Mesendoderm (in vitro differentiated cells): ENCODE results near the gene FTCDNL1.

Source experiments
- DNase-seq: peaks from one replicate; pipeline ENCODE4 v3.0.0; 2013
- H2AK5ac ChIP-seq: 2 replicates; pipeline ENCODE4 v1.6.1; 2013; ENCODE audit warnings: low read length, inconsistent platforms
- H2BK120ac ChIP-seq: 2 replicates; pipeline ENCODE4 v1.6.1; 2013; ENCODE audit warnings: low read depth, mild to moderate bottlenecking, low read length, moderate library complexity, mixed read lengths
- H2BK15ac ChIP-seq: replicated peaks from 2 replicates; pipeline ENCODE4 v1.6.1; 2013; ENCODE audit warnings: low read depth, mild to moderate bottlenecking, moderate library complexity
- H2BK5ac ChIP-seq: 2 replicates; pipeline ENCODE4 v1.6.1; 2013; ENCODE audit warnings: low read length, inconsistent platforms
- H3K18ac ChIP-seq: 2 replicates; pipeline ENCODE4 v1.6.1; 2013; ENCODE audit warnings: mild to moderate bottlenecking, low read length, mixed read lengths
- H3K23ac ChIP-seq: one replicate; pipeline ENCODE4 v1.6.1; 2013; ENCODE audit warnings: low read length
- H3K27ac ChIP-seq: 2 replicates; pipeline ENCODE4 v1.5.1; 2013; ENCODE audit warnings: low read depth, mild to moderate bottlenecking, inconsistent platforms, low read length, moderate library complexity
- H3K27me3 ChIP-seq: 2 replicates; pipeline ENCODE4 v1.6.1; 2013; ENCODE audit warnings: low read length, control low read depth, mild to moderate bottlenecking, inconsistent platforms; ENCODE audit not compliant: insufficient read depth, poor library complexity
- H3K36me3 ChIP-seq: 2 replicates; pipeline ENCODE4 v1.6.1; 2013; ENCODE audit warnings: low read length, inconsistent platforms; ENCODE audit not compliant: control insufficient read depth, insufficient read depth
- H3K4ac ChIP-seq: one replicate; pipeline ENCODE4 v1.6.1; 2013; ENCODE audit warnings: low read depth, mild to moderate bottlenecking, low read length, moderate library complexity
- H3K4me1 ChIP-seq: 2 replicates; pipeline ENCODE4 v1.6.1; 2013; ENCODE audit warnings: low read depth, low read length, inconsistent platforms; ENCODE audit not compliant: control insufficient read depth
- H3K4me2 ChIP-seq: 2 replicates; pipeline ENCODE4 v1.6.1; 2013; ENCODE audit warnings: low read length
- H3K4me3 ChIP-seq: 2 replicates; pipeline ENCODE4 v1.5.1; 2013; ENCODE audit warnings: mild to moderate bottlenecking, low read length
- H3K56ac ChIP-seq: one replicate; pipeline ENCODE4 v1.6.1; 2013; ENCODE audit warnings: low read length
- H3K79me1 ChIP-seq: 2 replicates; pipeline ENCODE4 v1.6.1; 2013; ENCODE audit warnings: low read length, inconsistent platforms
- H3K79me2 ChIP-seq: 2 replicates; pipeline ENCODE4 v1.6.1; 2013; ENCODE audit warnings: mild to moderate bottlenecking, low read length; ENCODE audit not compliant: control insufficient read depth, insufficient read depth
- H3K9ac ChIP-seq: 2 replicates; pipeline ENCODE4 v1.6.1; 2013; ENCODE audit warnings: low read length, inconsistent platforms
- H4K5ac ChIP-seq: one replicate; pipeline ENCODE4 v1.6.1; 2013; ENCODE audit warnings: low read length
- H4K8ac ChIP-seq: one replicate; pipeline ENCODE4 v1.6.1; 2013; ENCODE audit warnings: low read depth, mild to moderate bottlenecking, control low read depth, low read length, moderate library complexity
- WGBS: extraction: QIAGEN DNeasy Blood & Tissue Kit; methylation state at CpG from one replicate; pipeline ENCODE4 v1.1.7; 2013; ENCODE audit warnings: low lambda C conversion rate, missing lambda C conversion rate; ENCODE audit not compliant: insufficient coverage; ENCODE audit errors: extremely low coverage; 5-methylcytosine and 5-hydroxymethylcytosine counted together

The FTCDNL1 gene

DNA sequence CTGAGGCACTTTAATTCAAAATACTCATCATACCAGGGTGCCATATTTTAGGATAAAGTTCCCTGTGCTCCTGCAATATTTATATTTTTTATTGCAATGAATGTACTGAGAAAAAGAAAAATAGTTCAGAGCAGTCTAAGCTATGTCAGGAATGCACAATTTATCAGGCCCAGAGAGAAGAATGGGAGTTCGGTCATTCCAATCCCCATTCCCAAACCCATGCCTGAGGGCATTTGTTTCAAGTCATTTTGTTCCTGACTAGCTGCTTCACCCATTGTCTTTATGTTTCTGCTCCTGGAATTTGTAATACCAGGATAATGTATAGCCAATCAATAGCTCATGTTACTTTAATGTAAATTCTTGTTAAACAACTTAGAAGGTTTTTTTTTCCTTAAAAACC, 24.4 kb upstream of the FTCDNL1 start:
- Histone ChIP-seq H3K4me1 (no peaks in the 10 kb centered on the region), H4K8ac (no peak overlapping the region), H3K56ac (no peak overlapping the region), H2AK5ac (no peak overlapping the region), H3K9ac (no peak overlapping the region), H3K27ac (no peak overlapping the region), H2BK120ac (no peak overlapping the region), H3K18ac (no peak overlapping the region), H3K4ac (no peak overlapping the region), H3K36me3 (no peaks in the 10 kb centered on the region), H2BK15ac (no peak overlapping the region), H2BK5ac (no peak overlapping the region), H3K79me2 (no peaks in the 10 kb centered on the region), H3K4me2 (no peak overlapping the region), H3K23ac (no peak overlapping the region), H3K4me3 (no peak overlapping the region), H3K27me3 (no peaks in the 10 kb centered on the region), H4K5ac (no peak overlapping the region), H3K79me1 (no peaks in the 10 kb centered on the region)
- WGBS, result no CpG with 5 or more reads among the region's 1 CpG
- DNase-seq, result peak; percentile 74

DNA sequence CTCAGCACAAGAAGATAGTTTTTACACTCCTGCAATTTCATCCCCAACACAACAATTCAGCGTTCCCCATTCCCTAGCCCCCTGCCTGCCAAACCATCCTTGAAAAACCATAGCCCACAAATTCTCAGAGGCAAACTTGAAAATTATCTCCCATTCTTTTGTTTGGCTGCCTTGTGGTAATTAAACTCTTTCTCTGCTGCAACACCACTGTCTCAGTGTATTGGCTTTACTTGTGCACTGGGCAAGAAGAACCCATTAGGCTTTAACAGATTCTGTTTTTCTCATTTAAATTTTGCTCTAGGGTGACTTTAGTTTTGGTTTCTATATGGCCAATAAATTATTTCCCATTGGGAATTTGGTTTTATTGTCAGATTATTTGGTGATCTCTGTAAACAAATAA, 23.2 kb upstream of the FTCDNL1 start:
- Histone ChIP-seq H2BK5ac (no peak overlapping the region), H3K23ac (no peak overlapping the region), H3K9ac (no peak overlapping the region), H4K5ac (no peak overlapping the region), H2AK5ac (no peak overlapping the region), H3K36me3 (no peaks in the 10 kb centered on the region), H2BK120ac (no peak overlapping the region), H3K4me2 (no peak overlapping the region), H3K18ac (no peak overlapping the region), H2BK15ac (no peak overlapping the region), H3K27ac (no peak overlapping the region), H3K79me1 (no peaks in the 10 kb centered on the region), H4K8ac (no peak overlapping the region), H3K27me3 (no peaks in the 10 kb centered on the region), H3K79me2 (no peaks in the 10 kb centered on the region), H3K4me1 (peaks cover 2% of the 10 kb centered on the region), H3K56ac (no peak overlapping the region), H3K4ac (no peak overlapping the region), H3K4me3 (no peak overlapping the region)
- no peak for DNase-seq
- no CpG with 5 or more reads among the region's 1 CpG for WGBS

- Histone ChIP-seq H3K9ac (no peak overlapping the region), H3K4ac (no peak overlapping the region), H3K56ac (no peak overlapping the region), H3K27ac (no peak overlapping the region), H3K79me2 (no peaks in the 10 kb centered on the region), H3K4me3 (no peak overlapping the region), H2BK5ac (no peak overlapping the region), H2BK120ac (no peak overlapping the region), H3K4me2 (no peak overlapping the region), H2BK15ac (no peak overlapping the region), H3K79me1 (no peaks in the 10 kb centered on the region), H3K36me3 (no peaks in the 10 kb centered on the region), H4K8ac (no peak overlapping the region), H3K27me3 (no peaks in the 10 kb centered on the region), H4K5ac (no peak overlapping the region), H3K18ac (no peak overlapping the region), H3K4me1 (peaks cover 2% of the 10 kb centered on the region), H2AK5ac (no peak overlapping the region), H3K23ac (no peak overlapping the region)
- WGBS, result no CpG with 5 or more reads among the region's 1 CpG
- DNase-seq, result no peak
Measured at GRCh38 chr2:199870581-199870980, 19.6 kb upstream of the FTCDNL1 start.

DNA sequence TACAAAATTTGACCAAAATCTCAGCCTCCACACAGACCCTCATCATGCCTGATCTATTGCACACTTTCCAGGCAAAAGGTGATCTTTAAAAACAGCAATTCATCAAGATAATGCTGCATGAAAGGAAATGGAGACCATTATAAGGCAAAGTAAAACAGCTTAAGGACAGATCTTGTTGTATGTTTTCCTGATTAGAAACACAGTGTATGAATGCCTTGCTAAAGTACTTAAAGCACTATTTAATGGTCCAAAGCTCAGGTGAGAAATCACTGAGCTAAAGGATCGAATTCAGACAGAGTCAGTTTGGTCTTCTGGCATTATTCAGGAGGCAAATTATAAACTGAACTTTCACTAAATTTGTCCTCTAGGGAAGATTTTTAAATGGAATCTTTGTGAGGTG, 18.7 kb upstream of the FTCDNL1 start:
- Histone ChIP-seq H4K5ac (no peak overlapping the region), H3K27me3 (no peaks in the 10 kb centered on the region), H3K36me3 (no peaks in the 10 kb centered on the region), H3K4me3 (no peak overlapping the region), H3K79me2 (no peaks in the 10 kb centered on the region), H3K4ac (no peak overlapping the region), H2BK120ac (no peak overlapping the region), H3K9ac (no peak overlapping the region), H3K79me1 (no peaks in the 10 kb centered on the region), H3K27ac (no peak overlapping the region), H3K4me1 (peaks cover 2% of the 10 kb centered on the region), H2BK5ac (no peak overlapping the region), H3K18ac (no peak overlapping the region), H3K23ac (no peak overlapping the region), H4K8ac (no peak overlapping the region), H2BK15ac (no peak overlapping the region), H3K4me2 (no peak overlapping the region), H3K56ac (peak overlapping the region; percentile 2), H2AK5ac (no peak overlapping the region)
- peak; percentile 12 for DNase-seq
- no CpG with 5 or more reads among the region's 1 CpG for WGBS

- peak; percentile 36 for DNase-seq
- H2BK5ac ChIP-seq, result no peak overlapping the region
Measured at GRCh38 chr2:199869227-199869541, 18.2 kb upstream of the FTCDNL1 start.

GRCh38 chr2:199868431-199869226, 17.6 kb upstream of the FTCDNL1 start:
- H3K18ac ChIP-seq, result no peak overlapping the region
- no peak overlapping the region for H3K4ac ChIP-seq
- no peaks in the 10 kb centered on the region for H3K36me3 ChIP-seq
- no peak overlapping the region for H2BK120ac ChIP-seq
- no peak overlapping the region for H3K27ac ChIP-seq
- WGBS, result no CpG with 5 or more reads among the region's 5 CpGs
- H4K5ac ChIP-seq, result no peak overlapping the region
- no peaks in the 10 kb centered on the region for H3K79me2 ChIP-seq
- no peaks in the 10 kb centered on the region for H3K79me1 ChIP-seq
- no peak for DNase-seq
- H3K27me3 ChIP-seq, result no peaks in the 10 kb centered on the region
- H3K56ac ChIP-seq, result no peak overlapping the region
- H3K4me3 ChIP-seq, result no peak overlapping the region
- H2BK15ac ChIP-seq, result no peak overlapping the region
- no peak overlapping the region for H3K23ac ChIP-seq
- H4K8ac ChIP-seq, result no peak overlapping the region
- H3K9ac ChIP-seq, result no peak overlapping the region
- H3K4me1 ChIP-seq, result peaks cover 2% of the 10 kb centered on the region
- no peak overlapping the region for H2AK5ac ChIP-seq
- H3K4me2 ChIP-seq, result no peak overlapping the region
- H2BK5ac ChIP-seq, result no peak overlapping the region

More at GRCh38 chr2:199869227-199869541, 18.2 kb upstream of the FTCDNL1 start:
- no peaks in the 10 kb centered on the region for H3K79me1 ChIP-seq
- H4K5ac ChIP-seq, result no peak overlapping the region
- H3K4me3 ChIP-seq, result no peak overlapping the region
- H3K9ac ChIP-seq, result no peak overlapping the region
- no peak overlapping the region for H2BK15ac ChIP-seq
- H2AK5ac ChIP-seq, result no peak overlapping the region
- no peak overlapping the region for H3K4ac ChIP-seq
- H3K27ac ChIP-seq, result no peak overlapping the region
- H3K36me3 ChIP-seq, result no peaks in the 10 kb centered on the region
- H4K8ac ChIP-seq, result no peak overlapping the region
- no peaks in the 10 kb centered on the region for H3K27me3 ChIP-seq
- no peak overlapping the region for H3K23ac ChIP-seq
- H3K4me2 ChIP-seq, result no peak overlapping the region
- WGBS, result no CpG with 5 or more reads among the region's 1 CpG
- H3K18ac ChIP-seq, result no peak overlapping the region
- no peak overlapping the region for H3K56ac ChIP-seq
- peaks cover 2% of the 10 kb centered on the region for H3K4me1 ChIP-seq
- H3K79me2 ChIP-seq, result no peaks in the 10 kb centered on the region
- H2BK120ac ChIP-seq, result no peak overlapping the region
